Measurements from ENCODE around the gene SMIM20.

The SMIM20 gene

GRCh38 chr4:25939330-25939729 lies 25.3 kb downstream of the SMIM20 start:
- TF ChIP-seq SIN3A (IDR thresholded peaks at IDR 0.05; ENCODE audit: borderline replicate concordance, insufficient read depth, low read length) (no peak), TAF1 (IDR thresholded peaks at IDR 0.05; ENCODE audit: borderline replicate concordance, insufficient read depth, low read length) (no peak), POLR2AphosphoS5 (IDR thresholded peaks at IDR 0.05; ENCODE audit: low read depth, low read length) (no peak), REST (IDR thresholded peaks at IDR 0.05; ENCODE audit: insufficient read depth in 1 of 2, low read depth in 2 of 2, low read length in 2 of 2) (no peak), FOXP2 (optimal IDR thresholded peaks at IDR 0.05; ENCODE audit: borderline replicate concordance, extremely low read depth, extremely low read length, insufficient read depth) (no peak)

- TF ChIP-seq POLR2AphosphoS5 (IDR thresholded peaks at IDR 0.05; ENCODE audit: low read depth, low read length) (no peak), REST (IDR thresholded peaks at IDR 0.05; ENCODE audit: insufficient read depth in 1 of 2, low read depth in 2 of 2, low read length in 2 of 2) (no peak), TAF1 (IDR thresholded peaks at IDR 0.05; ENCODE audit: borderline replicate concordance, insufficient read depth, low read length) (no peak), SIN3A (IDR thresholded peaks at IDR 0.05; ENCODE audit: borderline replicate concordance, insufficient read depth, low read length) (no peak), FOXP2 (optimal IDR thresholded peaks at IDR 0.05; ENCODE audit: borderline replicate concordance, extremely low read depth, extremely low read length, insufficient read depth) (no peak)
Observed at GRCh38 chr4:25941457-25942221, 27.6 kb downstream of the SMIM20 start.

GRCh38 chr4:25943312-25943711 lies 29.3 kb downstream of the SMIM20 start:
- no peak for TF ChIP-seq TAF1 (IDR thresholded peaks at IDR 0.05; ENCODE audit: borderline replicate concordance, insufficient read depth, low read length)
- no peak for TF ChIP-seq FOXP2 (optimal IDR thresholded peaks at IDR 0.05; ENCODE audit: borderline replicate concordance, extremely low read depth, extremely low read length, insufficient read depth)
- no peak for TF ChIP-seq POLR2AphosphoS5 (IDR thresholded peaks at IDR 0.05; ENCODE audit: low read depth, low read length)
- TF ChIP-seq REST (IDR thresholded peaks at IDR 0.05; ENCODE audit: insufficient read depth in 1 of 2, low read depth in 2 of 2, low read length in 2 of 2): no peak
- TF ChIP-seq SIN3A (IDR thresholded peaks at IDR 0.05; ENCODE audit: borderline replicate concordance, insufficient read depth, low read length): no peak

GRCh38 chr4:25943805-25944204 lies 29.8 kb downstream of the SMIM20 start:
- TF ChIP-seq REST (IDR thresholded peaks at IDR 0.05; ENCODE audit: insufficient read depth in 1 of 2, low read depth in 2 of 2, low read length in 2 of 2): no peak
- TF ChIP-seq POLR2AphosphoS5 (IDR thresholded peaks at IDR 0.05; ENCODE audit: low read depth, low read length): no peak

GRCh38 chr4:25948051-25948450 lies 34.0 kb downstream of the SMIM20 start:
- TF ChIP-seq TAF1 (IDR thresholded peaks at IDR 0.05; ENCODE audit: borderline replicate concordance, insufficient read depth, low read length): no peak
- no peak for TF ChIP-seq FOXP2 (optimal IDR thresholded peaks at IDR 0.05; ENCODE audit: borderline replicate concordance, extremely low read depth, extremely low read length, insufficient read depth)
- TF ChIP-seq SIN3A (IDR thresholded peaks at IDR 0.05; ENCODE audit: borderline replicate concordance, insufficient read depth, low read length): no peak
- no peak for TF ChIP-seq REST (IDR thresholded peaks at IDR 0.05; ENCODE audit: insufficient read depth in 1 of 2, low read depth in 2 of 2, low read length in 2 of 2)
- no peak for TF ChIP-seq POLR2AphosphoS5 (IDR thresholded peaks at IDR 0.05; ENCODE audit: low read depth, low read length)
